ENCODE results near the gene NPAS3. TPM values are rescaled to one million over a fixed set of nuclear protein-coding genes. Genes with fewer than 3 reads are reported as not detected.

Gene NPAS3
- total and polyA plus RNA-seq, 11 donors: 0.15 to 3.4 (median 0.92) TPM

- H3K27ac ChIP-seq: no peak overlapping the region
- no peak overlapping the region for H3K4me3 ChIP-seq
- intact Hi-C loops (cut with DNase I): no loop called here
- H3K9me3 ChIP-seq: peaks cover 0 to 13% (median 8%) of the 10 kb centered on the region in 12 donors
- 54 to 68% (median 61%) methylated on average over 1 of the region's 1 CpG for WGBS, 4 donors
- H3K27me3 ChIP-seq: no peaks in the 10 kb centered on the region
- no peaks in the 10 kb centered on the region for H3K4me1 ChIP-seq
- no peak for ATAC-seq
- no peak for TF ChIP-seq POLR2A (IDR thresholded peaks at IDR 0.05)
- TF ChIP-seq CTCF (IDR thresholded peaks at IDR 0.05): no peak
- no peak for DNase-seq
- no peaks in the 10 kb centered on the region for H3K36me3 ChIP-seq
Observed at GRCh38 chr14:33747749-33748148, 809.1 kb downstream of the NPAS3 start.

GRCh38 chr14:33754261-33754660 is 815.6 kb downstream of the NPAS3 start:
- no peaks in the 10 kb centered on the region for H3K36me3 ChIP-seq
- H3K27me3 ChIP-seq: no peaks in the 10 kb centered on the region
- TF ChIP-seq CTCF (IDR thresholded peaks at IDR 0.05) (no peak), POLR2A (IDR thresholded peaks at IDR 0.05) (no peak)
- DNase-seq (no peak), ATAC-seq (no peak)
- 53 to 77% (median 69%) methylated on average over 4 of the region's 4 CpGs for WGBS, 4 donors
- no peaks in the 10 kb centered on the region for H3K4me1 ChIP-seq
- H3K4me3 ChIP-seq: no peak overlapping the region
- intact Hi-C loops (cut with DNase I): no loop called here
- H3K27ac ChIP-seq: no peak overlapping the region
- H3K9me3 ChIP-seq: no peaks in the 10 kb centered on the region

GRCh38 chr14:33755358-33755757 is 816.7 kb downstream of the NPAS3 start:
- Histone ChIP-seq H3K36me3 (no peaks in the 10 kb centered on the region), H3K4me3 (no peak overlapping the region), H3K4me1 (no peaks in the 10 kb centered on the region), H3K27ac (no peak overlapping the region), H3K27me3 (no peaks in the 10 kb centered on the region), H3K9me3 (no peaks in the 10 kb centered on the region)
- ATAC-seq (no peak), DNase-seq (no peak)
- 90 to 93% (median 91%) methylated on average over 5 of the region's 5 CpGs for WGBS, 4 donors
- intact Hi-C loops (cut with DNase I): no loop called here
- no peak for TF ChIP-seq CTCF (IDR thresholded peaks at IDR 0.05)
- TF ChIP-seq POLR2A (IDR thresholded peaks at IDR 0.05): no peak

GRCh38 chr14:33756833-33757232 is 818.2 kb downstream of the NPAS3 start:
- no peak for ATAC-seq
- 89 to 96% (median 95%) methylated on average over 1 of the region's 1 CpG for WGBS, 4 donors
- Histone ChIP-seq H3K9me3 (no peaks in the 10 kb centered on the region), H3K27me3 (no peaks in the 10 kb centered on the region), H3K36me3 (no peaks in the 10 kb centered on the region), H3K27ac (no peak overlapping the region), H3K4me3 (no peak overlapping the region), H3K4me1 (peaks cover 0 to 2% (median 0%) of the 10 kb centered on the region in 12 donors)
- intact Hi-C loops (cut with DNase I): no loop called here
- TF ChIP-seq POLR2A (IDR thresholded peaks at IDR 0.05) (no peak), CTCF (IDR thresholded peaks at IDR 0.05) (no peak)
- DNase-seq: no peak
